ENCODE measurements around the gene HOXA9. TPM values are rescaled to one million over a fixed set of nuclear protein-coding genes. Genes with fewer than 3 reads are reported as not detected.

HOXA9 gene
- total and polyA plus RNA-seq, 2 experiments from 2014 or later, result 3.6 to 4.4 TPM

DNA sequence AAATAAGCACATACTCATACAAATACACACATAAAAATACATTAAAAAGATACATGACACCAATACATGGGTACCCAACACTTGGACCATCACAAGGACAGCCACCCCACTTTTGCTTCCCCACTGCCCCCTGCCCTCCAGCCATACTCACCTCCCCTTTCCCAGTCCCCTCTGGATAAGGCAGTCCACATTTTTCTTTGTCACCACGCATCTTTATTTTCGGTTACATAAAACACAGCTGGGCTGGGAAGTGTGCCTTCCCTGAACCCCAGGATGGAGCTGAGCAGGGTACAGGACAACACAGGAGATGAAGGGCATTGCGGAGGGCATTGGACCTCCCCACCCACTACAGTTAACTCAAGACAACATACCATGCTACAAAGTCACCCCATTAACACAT is 11.8 kb downstream of the HOXA9 start:
- H3K36me3 ChIP-seq (replicated peaks; ENCODE audit: insufficient read depth, low read depth), result no peaks in the 10 kb centered on the region
- 61% methylated on average over 3 of the region's 3 CpGs for WGBS (ENCODE audit: low lambda C conversion rate, missing lambda C conversion rate)
- H3K27ac ChIP-seq, result no peak overlapping the region
- no peaks in the 10 kb centered on the region for H3K9me2 ChIP-seq (replicated peaks; ENCODE audit: insufficient read depth)
- TF ChIP-seq EZH2phosphoT487 (IDR thresholded peaks at IDR 0.05; ENCODE audit: low read depth, severe bottlenecking, unreplicated experiment) (no peak), CTCF (IDR thresholded peaks at IDR 0.05; ENCODE audit: poor library complexity) (no peak), EZH2 (IDR thresholded peaks at IDR 0.05; ENCODE audit: borderline replicate concordance) (no peak)
- no peak overlapping the region for H3K4me2 ChIP-seq
- H3K9me3 ChIP-seq (ENCODE audit: low read depth), result no peaks in the 10 kb centered on the region
- no peaks in the 10 kb centered on the region for H4K20me1 ChIP-seq (ENCODE audit: insufficient read depth, poor library complexity, severe bottlenecking)
- peaks cover 13% of the 10 kb centered on the region for H3K4me1 ChIP-seq (ENCODE audit: insufficient read depth)
- no peak overlapping the region for H2AFZ ChIP-seq
- no peaks in the 10 kb centered on the region for H3K79me2 ChIP-seq
- peaks cover 96% of the 10 kb centered on the region for H3K27me3 ChIP-seq
- DNase-seq (ENCODE audit: low spot score), result no peak
- H3K4me3 ChIP-seq, result no peak overlapping the region

DNA sequence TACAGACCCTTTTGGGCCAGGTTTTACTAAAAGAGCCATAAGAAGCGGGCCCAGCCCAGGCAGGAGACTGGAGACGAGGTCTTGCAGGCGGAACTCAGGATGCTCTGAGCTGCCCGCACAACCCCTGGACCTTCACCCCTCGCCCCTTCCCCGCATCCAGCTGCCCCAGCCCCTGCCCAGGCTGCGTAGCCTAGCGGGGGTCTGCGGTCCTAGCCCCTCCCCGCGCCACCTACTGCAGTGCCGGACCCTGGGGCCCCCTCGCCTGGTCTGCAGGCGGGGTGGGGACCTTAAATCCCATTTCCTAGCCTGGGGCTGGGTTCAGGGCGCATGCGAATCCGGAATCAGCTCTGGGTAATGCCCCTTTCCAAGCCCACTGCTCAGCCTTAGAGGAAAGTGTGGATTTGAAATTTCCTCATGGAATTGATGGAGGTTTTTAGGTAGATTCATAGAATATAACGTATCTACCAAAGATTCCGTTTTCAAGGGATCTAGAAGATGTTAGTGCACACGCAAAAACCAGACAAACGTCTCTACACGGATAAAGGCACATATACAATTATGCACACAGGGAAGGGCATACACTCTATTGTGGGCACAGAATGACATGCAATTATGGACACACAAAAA is 12.4 kb downstream of the HOXA9 start:
- H3K4me1 ChIP-seq (ENCODE audit: insufficient read depth), result peaks cover 13% of the 10 kb centered on the region
- no peaks in the 10 kb centered on the region for H4K20me1 ChIP-seq (ENCODE audit: insufficient read depth, poor library complexity, severe bottlenecking)
- H3K9me2 ChIP-seq (replicated peaks; ENCODE audit: insufficient read depth), result no peaks in the 10 kb centered on the region
- WGBS (ENCODE audit: low lambda C conversion rate, missing lambda C conversion rate), result 32% methylated on average over 21 of the region's 22 CpGs
- no peaks in the 10 kb centered on the region for H3K79me2 ChIP-seq
- no peaks in the 10 kb centered on the region for H3K36me3 ChIP-seq (replicated peaks; ENCODE audit: insufficient read depth, low read depth)
- H3K4me3 ChIP-seq, result no peak overlapping the region
- H3K27me3 ChIP-seq, result peaks cover 96% of the 10 kb centered on the region
- H3K27ac ChIP-seq, result no peak overlapping the region
- no peak overlapping the region for H2AFZ ChIP-seq
- no peak for DNase-seq (ENCODE audit: low spot score)
- H3K4me2 ChIP-seq, result peak overlapping the region; percentile 89
- no peaks in the 10 kb centered on the region for H3K9me3 ChIP-seq (ENCODE audit: low read depth)
- TF ChIP-seq CTCF (IDR thresholded peaks at IDR 0.05; ENCODE audit: poor library complexity) (no peak), EZH2phosphoT487 (IDR thresholded peaks at IDR 0.05; ENCODE audit: low read depth, severe bottlenecking, unreplicated experiment) (no peak), EZH2 (IDR thresholded peaks at IDR 0.05; ENCODE audit: borderline replicate concordance) (no peak)

DNA sequence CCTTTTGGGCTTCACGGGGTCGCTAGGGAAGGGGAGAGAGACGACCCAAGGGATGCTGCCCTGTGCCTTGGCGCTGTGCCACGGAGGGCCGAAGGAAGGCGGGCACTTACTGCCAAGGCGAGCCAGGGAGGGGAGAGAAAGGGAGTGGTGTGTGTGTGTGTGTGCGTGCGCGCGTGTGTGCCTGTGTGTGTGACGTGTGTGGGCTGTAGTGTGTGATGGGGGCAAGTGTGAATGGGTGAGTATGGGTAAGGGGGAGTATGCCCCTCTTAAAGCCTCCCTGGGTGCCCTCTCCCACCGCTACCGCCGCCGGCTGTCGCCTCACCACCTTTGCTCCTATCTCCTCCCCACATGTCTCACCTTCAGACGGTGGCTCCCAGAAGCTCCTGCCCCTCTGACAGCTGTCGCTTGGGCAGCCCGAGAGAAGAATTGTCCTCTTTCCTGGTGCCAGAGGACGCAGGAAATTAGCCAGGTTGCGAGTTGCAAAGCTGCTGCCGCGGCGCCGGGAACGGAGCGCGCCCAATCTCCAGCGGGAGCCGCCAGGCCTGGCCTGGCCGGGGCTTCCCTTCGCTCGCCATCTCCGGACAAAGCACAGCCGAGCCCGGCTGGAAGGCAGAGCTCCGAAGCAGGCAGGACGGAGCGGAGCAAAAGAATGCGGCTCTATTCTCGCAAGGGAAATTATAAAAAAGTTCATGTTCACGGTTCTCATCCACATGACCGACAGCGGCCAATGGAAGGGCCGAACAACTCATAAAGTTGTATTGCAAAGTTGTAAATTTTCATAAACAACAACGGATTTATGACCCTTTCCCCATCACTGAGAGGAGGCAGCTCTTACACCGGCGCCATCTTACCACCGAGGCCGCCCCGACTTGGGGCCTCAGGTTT is 13.2 kb downstream of the HOXA9 start, which contains the start of gene HOXA3:
TSS of gene HOXA3 (minus strand) at position 653 of the 885 bp plus-strand sequence. CDS start 41,943 bp downstream, outside the sequence.
- Histone ChIP-seq H3K4me1 (ENCODE audit: insufficient read depth) (peaks cover 13% of the 10 kb centered on the region), H3K27ac (no peak within 1 kb of the TSS), H3K9me2 (replicated peaks; ENCODE audit: insufficient read depth) (no peaks in the 10 kb centered on the region), H2AFZ (peak within 1 kb of the TSS; percentile 18), H3K9me3 (ENCODE audit: low read depth) (no peaks in the 10 kb centered on the region), H3K27me3 (peaks cover 95% of the 10 kb centered on the region), H3K36me3 (replicated peaks; ENCODE audit: insufficient read depth, low read depth) (no peaks in the 10 kb centered on the region), H3K4me2 (peak within 1 kb of the TSS; percentile 89), H3K4me3 (peak within 1 kb of the TSS; percentile 18), H4K20me1 (ENCODE audit: insufficient read depth, poor library complexity, severe bottlenecking) (no peaks in the 10 kb centered on the region), H3K79me2 (no peaks in the 10 kb centered on the region)
- TF ChIP-seq EZH2 (IDR thresholded peaks at IDR 0.05; ENCODE audit: borderline replicate concordance) (peak; percentile 67), EZH2phosphoT487 (IDR thresholded peaks at IDR 0.05; ENCODE audit: low read depth, severe bottlenecking, unreplicated experiment) (no peak)
- 13% methylated on average over 50 of the region's 53 CpGs for WGBS (ENCODE audit: low lambda C conversion rate, missing lambda C conversion rate)
- no peak for DNase-seq (ENCODE audit: low spot score)

Measured in hepatocyte (in vitro differentiated cells).